Inferior parietal cortex (tissue), 1 donor: Measurements from ENCODE around the gene GRPEL2.

ENCODE experiments used
- DNase-seq: peaks from one replicate; pipeline ENCODE4 v3.0.0-alpha.2; 2016; ENCODE audit errors: extremely low spot score

GRPEL2 gene, protein sequence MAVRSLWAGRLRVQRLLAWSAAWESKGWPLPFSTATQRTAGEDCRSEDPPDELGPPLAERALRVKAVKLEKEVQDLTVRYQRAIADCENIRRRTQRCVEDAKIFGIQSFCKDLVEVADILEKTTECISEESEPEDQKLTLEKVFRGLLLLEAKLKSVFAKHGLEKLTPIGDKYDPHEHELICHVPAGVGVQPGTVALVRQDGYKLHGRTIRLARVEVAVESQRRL

GRCh38 chr5:149345147-149345891 is at the start of gene GRPEL2:
GRPEL2 (plus strand) TSS chr5:149345499; CDS start chr5:149345540, 41 bp downstream.
- peak; percentile 98 for DNase-seq

DNA sequence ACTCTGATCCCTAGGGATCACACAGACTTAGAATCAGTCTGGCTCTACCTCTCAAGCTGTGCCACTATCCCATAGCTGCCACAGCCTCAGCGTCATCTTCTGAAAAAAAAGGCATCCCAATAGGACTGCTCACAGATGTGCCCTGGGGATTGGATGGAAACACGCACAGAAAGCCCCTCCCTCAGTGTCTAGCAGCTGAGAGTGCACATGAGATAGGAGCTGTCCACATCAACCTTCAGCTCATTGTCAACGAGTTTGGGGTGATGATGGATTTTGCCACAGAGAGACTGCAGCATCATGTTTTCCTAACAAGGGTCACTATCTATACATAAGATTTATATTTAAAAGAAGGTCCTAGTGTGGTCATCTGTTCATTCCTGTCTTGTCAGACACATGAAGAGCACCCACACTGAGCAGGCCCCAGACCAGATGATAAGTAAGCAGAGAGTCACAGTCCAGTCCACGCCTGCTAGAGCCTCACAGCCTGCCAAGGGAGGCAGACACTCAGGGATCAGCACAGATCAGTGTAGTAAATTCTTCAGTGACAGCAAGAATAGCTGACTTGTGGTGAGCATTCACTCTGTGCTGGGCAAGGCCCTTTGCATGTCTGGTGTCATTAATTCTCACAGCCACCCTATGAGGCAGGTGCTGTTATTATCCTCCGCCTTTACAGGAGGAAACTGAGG is 47.8 kb upstream of the GRPEL2 start:
- DNase-seq: no peak

- DNase-seq: no peak
These were observed 47.1 kb upstream of the GRPEL2 start for GRCh38 chr5:149298163-149298562.

DNA sequence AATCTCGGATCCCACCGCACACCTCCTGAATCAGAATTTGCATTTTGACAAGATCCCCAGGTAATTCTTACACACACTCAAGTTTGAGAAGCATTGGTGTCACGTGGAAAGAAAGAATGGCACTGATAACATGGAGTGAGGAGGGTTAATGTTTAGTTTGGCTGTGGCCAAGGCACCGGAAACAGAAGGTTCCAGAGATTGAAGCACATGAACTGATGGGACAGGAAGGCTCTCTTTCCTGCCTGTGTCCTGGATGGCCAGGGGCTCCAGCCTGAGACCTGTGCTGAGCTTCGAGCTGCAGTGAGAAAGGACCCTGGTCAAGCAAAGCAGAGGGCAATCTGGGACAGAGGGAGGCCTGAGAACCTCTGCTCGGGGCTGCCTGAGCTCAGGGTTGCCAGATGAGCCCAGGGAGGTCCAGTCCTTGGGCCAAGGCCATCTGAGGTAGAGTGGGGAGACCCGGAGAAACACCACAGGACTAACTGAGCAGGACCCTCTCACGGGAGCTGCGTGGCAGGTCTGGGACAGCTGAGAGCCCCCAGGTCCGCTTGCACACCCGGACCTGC is 46.4 kb upstream of the GRPEL2 start:
- DNase-seq: no peak

- no peak for DNase-seq
These were observed 45.7 kb upstream of the GRPEL2 start for GRCh38 chr5:149299451-149300054.

GRCh38 chr5:149300441-149300840 is 44.9 kb upstream of the GRPEL2 start:
- DNase-seq: no peak

DNA sequence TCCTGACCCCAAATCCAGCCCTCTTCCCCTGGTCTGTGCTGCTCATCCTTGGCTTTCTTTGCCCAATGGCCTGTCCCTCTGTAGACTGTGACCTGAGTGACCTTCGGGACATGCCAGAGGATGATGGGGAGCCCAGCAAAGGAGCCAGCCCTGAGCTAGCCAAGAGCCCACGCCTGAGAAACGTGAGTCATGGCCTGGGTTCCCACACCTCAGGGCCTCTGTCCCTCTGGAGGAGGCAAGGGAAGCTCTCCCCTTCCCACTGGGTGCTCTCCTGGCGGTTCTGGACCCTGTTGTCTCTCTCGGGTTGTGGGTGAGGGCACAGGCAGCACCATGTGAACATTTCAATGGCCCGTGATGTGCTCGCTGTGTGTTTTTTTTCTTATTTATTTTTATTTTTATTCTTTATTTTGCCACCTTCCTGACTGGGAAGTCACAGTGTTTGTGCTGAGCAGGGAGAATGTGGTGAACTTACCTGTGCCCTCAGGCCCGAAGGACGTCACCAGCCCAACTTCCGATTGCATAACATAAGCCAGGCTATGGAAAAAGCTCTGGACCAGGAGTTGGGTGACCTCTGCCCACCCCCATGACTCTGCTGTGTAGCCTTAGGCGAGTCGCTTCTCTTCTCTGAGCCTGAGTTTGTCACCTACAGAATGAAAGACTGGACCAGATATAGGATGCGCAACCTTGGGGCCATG is 44.1 kb upstream of the GRPEL2 start:
- DNase-seq: no peak

- DNase-seq: no peak
These were observed 43.4 kb upstream of the GRPEL2 start for GRCh38 chr5:149301744-149302380.

- no peak for DNase-seq
These were observed 42.7 kb upstream of the GRPEL2 start for GRCh38 chr5:149302641-149303040.

DNA sequence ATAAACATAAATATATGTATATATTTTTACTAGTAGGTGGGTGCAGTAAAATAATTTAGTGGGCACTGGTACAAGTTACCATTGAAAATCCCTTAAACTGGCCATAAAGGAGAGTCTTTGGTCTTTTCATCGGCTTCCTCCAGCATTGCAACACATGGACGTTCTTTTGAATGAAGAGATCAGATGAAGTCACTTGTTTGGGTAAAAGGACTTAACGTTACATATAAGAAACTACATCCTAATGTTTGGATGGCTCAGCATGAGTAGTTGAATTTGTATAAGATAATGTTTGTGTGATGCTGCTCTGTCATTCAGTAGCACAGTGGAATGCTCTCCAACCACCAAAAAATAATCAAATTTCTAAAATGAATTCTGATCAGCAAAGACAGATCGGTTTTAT is 42.1 kb upstream of the GRPEL2 start:
- DNase-seq: no peak

- DNase-seq: no peak
These were observed 40.9 kb upstream of the GRPEL2 start for GRCh38 chr5:149304195-149305078.

DNA sequence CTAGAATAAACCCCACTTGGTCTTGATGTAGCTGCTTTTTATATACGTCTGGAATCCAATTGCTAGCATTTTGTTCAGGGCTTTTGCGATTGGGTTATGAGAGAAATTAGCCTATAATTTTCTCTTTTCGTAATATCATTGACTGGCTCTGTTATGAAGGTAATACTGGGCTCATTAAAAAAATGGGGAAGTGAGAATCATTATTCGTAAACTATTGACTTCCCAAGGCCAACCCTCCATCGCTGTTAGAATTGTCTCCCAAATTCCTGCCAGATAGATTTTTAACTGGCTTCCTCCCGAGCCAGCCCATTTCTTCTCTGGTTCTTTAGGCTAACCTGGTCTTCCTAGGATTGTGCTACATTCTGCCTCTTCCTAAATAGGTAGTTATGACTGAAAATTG is 35.9 kb upstream of the GRPEL2 start:
- no peak for DNase-seq

DNA sequence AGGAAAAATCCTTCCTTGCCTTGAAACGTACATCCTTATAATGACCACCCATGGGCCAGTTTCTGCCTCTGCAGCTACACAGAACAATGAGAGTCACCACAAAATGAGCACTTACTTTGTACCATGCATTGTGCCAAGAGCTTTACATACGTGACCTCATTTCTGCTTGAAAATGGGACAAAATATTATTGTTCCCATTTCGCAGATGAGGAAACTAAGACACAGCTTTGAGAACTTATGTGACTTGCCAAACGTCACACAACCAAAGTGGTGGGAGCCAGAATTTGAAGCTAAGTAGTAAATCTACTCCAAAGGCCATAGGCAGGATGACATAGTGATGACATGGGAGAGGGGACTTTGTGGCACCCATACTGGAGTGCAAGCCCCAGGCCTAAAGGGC is 34.8 kb upstream of the GRPEL2 start:
- no peak for DNase-seq

- no peak for DNase-seq
These were observed 34.2 kb upstream of the GRPEL2 start for GRCh38 chr5:149310947-149311658.

DNA sequence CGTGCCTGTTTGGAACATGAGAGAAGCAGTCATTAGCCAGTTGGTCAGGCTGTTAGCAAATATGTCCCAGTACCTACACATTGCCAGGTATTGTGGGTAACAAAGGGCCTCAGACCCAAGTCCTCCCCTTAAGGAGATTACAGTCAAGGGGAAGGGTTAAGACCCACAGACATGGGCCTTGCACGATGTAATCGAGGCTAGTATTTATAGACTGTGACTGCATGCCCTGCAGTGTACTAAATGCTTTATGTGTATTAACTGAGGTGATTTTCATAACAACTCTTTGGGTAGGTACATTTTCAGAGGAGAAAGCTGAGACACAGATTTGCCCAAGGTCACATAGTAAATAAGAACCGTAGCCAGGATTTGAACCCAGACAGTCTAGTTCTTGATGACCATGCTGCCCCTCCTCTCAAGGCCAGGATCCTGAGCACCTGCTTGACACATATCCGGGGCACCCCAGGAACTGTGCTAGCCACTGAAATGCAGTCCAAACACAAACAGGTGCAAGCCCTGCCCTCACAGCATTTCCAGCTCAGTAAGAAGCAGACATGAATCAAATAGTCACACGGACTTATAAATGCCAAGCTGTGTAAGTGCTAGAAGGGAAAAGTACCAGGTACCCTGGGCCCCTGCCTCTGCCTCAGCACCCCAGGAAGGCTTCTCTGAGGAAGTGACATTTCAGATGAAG is 32.0 kb upstream of the GRPEL2 start:
- no peak for DNase-seq

- no peak for DNase-seq
These were observed 30.7 kb upstream of the GRPEL2 start for GRCh38 chr5:149314571-149315111.

- no peak for DNase-seq
These were observed 29.5 kb upstream of the GRPEL2 start for GRCh38 chr5:149315753-149316152.

GRCh38 chr5:149317281-149318048 is 27.8 kb upstream of the GRPEL2 start:
- DNase-seq: peak; percentile 76
